Measurements from ENCODE around the gene PLXNA3.

Gene PLXNA3

DNA sequence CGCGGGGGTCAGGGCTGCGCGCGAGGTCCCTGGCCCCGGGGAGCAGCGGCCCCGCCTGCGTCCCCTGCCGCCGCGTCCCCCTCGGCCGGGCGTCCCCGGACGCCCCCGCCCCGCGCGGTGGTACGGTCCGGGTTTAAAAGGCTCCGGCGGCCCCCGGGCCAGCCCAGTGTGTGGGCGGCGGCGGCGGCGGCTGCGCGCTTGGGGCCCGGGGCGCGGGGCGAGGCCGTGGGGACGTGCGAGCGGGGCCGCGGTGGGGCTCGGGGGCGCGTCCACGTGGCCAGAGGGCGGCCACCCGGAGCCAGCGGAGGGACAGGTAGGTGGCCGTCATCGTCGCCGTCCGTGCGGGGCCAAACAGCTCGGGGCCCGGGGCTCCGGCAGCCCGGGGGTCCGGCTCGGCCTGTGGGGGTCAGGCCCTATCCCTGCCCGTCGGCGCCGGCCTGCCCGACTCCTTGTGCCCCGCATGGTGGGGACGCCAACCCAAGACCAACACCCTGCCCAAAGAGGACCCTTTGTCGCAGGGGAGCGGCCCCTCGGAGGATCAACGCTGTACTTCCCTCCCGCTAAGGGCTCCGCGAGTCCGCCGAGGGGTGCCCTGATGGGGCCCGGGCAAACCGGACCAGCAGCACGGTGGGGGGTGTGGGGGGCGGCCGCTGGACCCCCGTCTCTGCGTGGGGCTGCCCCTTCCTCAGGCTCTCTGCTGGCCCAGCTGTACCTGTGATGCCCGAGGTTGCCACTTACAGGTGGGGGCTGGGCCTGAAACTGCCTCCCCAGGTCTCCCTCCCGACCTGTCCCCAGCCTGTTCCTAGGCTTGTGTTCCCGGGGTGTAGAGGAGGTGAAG, at the start of gene PLXNA3:
Gene PLXNA3, plus strand, starts transcription at position 166 of the 838 bp plus-strand sequence. CDS start 1,903 bp downstream, outside the sequence.
- peak in 1 of 2 experiments; percentile 5 for DNase-seq

DNA sequence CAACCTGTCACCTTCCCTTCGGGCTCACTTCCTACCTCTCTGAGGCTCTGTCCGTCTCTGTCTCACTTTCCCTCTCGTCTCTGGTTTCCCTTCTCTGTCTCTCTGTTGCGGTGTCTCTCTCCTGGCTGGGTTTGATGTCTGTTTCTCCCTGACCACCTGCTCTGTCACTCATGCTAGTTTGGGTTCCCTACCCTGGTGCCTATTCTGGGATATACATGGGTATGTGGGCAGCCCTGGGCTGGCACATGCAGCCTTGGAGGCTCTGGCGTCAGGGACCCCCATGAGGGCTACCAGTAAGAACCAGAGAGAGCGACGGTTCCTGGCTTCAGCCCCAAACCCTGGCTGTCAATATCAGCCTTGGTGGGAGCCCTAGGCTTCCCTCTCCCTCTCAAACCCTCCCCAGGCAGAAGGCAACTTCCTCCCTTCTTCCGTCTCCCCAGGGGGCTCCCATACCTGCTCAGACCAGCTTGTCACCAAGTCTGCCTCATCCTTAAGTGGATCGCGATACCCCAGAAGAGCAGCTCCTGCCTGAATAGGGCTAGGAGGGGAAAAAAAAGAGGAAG, 49.3 kb upstream of the PLXNA3 start:
- DNase-seq = no peak

DNA sequence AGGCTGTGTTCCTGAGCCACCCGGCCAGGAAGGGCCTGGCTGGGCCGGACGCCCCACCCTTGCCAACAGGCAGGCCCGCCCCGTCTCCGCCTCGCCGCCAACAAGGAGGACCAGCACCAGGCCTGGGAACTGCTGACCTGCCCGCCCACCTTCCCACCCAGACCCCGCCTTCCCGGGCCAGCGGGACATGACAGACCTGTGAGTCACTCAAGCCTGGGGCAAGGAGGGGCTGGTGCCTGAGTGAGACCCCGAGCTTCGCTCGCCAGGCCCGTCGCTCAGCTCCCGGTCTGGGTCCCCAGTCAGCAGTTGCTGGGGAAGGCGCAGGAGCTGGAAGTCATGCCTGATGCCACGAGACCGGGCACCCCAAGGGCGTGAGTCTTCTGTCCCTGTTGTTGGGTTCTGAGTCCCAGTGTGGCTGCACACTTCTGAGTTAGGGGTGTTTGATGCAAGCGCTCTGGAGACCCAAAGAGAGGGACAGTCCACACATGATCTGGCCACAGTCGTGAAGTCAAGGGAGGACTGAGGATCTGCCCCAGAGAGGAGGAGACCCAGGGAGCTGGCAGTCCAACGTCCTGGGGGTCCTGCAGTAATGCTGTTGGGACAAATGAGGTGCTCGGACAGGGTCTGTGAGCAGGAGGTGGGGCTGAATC, 48.7 kb upstream of the PLXNA3 start, which contains the start of gene DNASE1L1:
Gene DNASE1L1, minus strand, starts transcription at position 33 of the 650 bp plus-strand sequence. CDS start 3,686 bp downstream, outside the sequence.
- no peak for DNase-seq

DNA sequence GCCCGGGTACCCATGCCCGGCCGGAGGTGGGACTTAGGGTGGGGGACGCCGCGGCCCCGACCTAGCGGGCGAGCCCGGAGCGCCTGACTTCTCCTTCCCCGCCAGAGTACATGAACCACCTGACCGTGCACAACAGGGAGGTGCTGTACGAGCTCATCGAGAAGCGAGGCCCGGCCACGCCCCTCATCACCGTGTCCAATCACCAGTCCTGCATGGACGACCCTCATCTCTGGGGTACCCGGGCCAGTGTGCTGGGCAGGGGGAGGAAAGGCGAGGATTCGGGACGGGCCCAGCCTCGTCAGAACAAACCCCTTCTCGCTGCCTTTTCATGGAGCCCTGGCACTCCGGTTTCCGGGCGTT, 46.1 kb upstream of the PLXNA3 start:
- DNase-seq = peak; percentile 26 to 48

DNA sequence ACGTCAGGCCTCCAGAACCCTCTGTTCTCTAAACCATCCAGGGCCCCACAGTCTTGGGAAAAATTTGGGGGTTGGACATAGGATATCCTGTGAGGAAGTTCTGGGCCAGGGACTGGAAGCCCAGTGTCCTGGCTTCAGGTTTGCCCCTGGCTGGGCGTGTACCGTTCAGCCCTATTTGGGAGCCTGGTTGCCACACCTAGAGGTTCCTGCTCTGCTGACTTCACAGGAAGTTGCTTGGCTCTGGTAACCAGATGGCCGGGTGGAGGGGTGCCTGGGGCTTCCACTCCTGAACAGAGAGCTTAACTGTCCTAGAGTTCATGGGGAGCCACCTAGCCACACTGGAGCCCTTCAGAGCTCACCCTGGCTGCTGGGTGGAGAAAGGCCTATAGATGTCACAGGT, 45.6 kb upstream of the PLXNA3 start:
- DNase-seq = no peak

DNA sequence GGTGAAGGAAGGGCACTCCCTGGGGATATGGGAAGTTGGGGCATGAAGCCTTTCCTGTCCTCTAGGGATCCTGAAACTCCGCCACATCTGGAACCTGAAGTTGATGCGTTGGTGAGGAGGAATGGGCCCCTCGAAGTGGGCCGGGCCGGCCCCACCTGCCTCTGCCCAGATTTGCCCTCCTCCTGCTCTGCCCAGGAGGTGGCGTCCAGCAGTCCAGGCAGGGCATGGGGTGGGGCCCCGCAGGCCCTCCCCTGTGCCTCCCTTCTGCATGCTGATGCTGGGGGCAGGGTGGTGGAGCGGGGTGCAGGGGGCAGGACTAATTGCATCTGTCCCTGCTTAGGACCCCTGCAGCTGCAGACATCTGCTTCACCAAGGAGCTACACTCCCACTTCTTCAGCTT, 44.9 kb upstream of the PLXNA3 start:
- no peak for DNase-seq

DNA sequence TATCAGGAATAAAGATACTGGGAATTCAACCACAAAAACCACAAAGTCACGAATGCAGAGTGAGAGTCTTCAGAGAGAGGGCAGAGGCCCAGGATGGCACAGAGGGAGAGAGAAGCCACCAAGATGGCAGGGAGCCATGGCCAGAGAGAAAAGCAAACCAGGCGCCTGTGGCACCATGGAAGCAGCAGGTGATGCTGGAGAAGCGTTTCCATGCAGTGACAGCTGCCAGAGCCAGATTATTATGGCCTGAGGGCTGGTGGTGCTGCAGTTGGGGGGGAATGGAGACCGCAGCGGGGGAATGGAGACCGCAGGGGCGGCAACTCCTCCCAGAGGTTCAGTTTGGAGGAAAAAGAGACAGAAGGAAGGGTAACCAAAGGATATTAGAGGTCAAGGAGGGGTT, 40.9 kb upstream of the PLXNA3 start:
- no peak for DNase-seq

DNA sequence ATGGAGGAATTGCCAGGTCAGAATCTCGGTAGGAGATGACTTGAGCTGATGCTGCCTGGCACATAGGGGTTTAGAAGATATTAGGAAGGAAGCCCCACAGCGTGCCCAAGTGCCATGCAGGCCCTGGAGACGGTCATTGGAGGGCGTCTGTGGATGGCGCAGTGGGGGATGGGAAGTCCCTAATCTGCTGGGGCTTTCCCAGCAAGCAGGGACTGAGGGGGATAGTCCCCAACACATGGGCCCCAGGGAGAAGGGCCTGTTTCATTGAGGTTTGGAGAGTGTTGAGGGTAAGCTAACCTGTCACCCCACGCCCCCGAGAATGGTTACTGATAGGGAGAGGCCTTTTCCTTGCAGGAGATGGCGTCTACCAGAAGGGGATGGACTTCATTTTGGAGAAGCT, 38.9 kb upstream of the PLXNA3 start:
- DNase-seq = no peak

DNA sequence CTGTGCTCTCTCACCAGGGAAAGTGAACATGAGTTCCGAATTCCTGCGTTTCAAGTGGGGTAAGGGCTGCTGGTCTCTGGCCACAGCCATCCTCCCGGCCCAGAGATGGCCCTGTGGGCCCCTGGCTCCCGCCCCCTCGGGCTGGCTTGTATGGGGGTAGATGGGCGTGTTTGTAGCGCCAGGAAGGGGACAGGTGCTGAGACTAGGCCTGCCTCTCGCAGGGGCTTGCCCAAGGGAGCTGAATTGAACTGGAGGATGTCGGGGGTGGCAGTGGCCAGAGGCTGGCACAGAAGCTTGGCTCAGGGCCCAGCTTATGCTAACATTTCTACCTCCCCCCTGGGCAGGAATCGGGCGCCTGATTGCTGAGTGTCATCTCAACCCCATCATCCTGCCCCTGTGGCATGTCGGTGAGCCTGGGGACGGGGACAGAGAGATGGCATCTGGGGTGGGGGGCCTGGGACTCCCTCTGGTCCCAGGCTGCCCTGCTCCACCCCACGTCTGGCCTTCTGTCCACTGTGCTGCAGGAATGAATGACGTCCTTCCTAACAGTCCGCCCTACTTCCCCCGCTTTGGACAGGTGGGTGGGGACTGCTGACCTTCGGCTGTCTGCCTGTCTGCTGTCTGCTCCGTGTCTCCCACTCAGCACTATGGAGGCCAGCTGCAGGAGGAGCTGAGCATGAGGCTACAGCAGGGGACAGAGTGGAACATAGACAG, 38.2 kb upstream of the PLXNA3 start:
- DNase-seq = no peak

DNA sequence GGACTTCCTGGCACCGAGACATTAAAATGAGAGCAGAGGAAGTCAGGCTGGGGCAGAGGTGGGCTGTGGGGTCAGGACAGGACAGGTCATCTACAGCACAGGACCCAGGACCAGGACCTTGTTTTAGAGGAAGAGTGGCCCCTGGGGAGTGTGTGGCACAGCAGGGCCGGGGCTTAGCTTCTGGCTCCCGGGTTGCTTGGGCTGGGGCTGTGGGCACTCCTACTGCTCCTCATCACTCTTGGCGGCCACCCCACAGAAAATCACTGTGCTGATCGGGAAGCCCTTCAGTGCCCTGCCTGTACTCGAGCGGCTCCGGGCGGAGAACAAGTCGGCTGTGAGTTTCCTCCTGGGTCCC, 37.7 kb upstream of the PLXNA3 start:
- DNase-seq = no peak

DNA sequence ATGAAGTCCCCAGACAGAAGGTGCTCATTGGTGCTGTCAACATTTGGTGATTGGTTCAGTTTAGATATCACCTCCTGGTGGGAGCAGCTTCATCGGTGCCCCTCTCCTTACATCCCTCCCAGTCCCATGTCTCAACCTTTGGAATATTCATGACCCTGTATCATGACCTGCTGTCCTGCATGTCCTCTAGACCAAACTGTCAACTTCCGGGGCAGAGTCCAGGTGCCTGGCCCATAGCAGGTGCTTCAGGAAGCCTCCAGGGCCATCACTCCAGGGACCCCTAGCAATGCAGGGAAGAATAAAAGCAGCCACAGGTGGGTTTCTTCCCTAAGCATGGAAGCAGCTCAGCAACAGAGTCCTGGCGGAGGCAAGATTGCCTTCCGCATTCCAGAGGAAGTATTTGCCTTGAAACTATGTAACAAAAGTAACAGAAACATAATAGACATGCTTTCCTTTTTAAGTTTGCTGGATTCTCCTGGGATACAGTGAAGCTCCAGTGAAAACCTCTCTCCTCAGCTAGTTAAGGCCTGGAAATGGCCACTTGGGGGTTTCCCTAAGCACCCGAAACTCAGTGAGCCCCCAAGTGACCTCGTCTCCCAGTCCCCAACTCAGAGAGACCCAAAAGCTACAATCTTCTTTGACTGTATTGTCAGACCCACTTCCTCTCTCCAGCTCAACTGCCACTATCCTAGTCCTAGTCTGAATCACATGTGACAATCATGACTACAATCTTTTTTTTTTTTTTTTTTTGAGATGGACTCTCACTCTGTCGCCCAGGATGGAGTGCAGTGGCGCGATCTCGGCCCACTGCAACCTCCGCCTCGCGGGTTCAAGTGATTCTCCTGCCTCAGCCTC, 30.9 kb upstream of the PLXNA3 start:
- no peak for DNase-seq

DNA sequence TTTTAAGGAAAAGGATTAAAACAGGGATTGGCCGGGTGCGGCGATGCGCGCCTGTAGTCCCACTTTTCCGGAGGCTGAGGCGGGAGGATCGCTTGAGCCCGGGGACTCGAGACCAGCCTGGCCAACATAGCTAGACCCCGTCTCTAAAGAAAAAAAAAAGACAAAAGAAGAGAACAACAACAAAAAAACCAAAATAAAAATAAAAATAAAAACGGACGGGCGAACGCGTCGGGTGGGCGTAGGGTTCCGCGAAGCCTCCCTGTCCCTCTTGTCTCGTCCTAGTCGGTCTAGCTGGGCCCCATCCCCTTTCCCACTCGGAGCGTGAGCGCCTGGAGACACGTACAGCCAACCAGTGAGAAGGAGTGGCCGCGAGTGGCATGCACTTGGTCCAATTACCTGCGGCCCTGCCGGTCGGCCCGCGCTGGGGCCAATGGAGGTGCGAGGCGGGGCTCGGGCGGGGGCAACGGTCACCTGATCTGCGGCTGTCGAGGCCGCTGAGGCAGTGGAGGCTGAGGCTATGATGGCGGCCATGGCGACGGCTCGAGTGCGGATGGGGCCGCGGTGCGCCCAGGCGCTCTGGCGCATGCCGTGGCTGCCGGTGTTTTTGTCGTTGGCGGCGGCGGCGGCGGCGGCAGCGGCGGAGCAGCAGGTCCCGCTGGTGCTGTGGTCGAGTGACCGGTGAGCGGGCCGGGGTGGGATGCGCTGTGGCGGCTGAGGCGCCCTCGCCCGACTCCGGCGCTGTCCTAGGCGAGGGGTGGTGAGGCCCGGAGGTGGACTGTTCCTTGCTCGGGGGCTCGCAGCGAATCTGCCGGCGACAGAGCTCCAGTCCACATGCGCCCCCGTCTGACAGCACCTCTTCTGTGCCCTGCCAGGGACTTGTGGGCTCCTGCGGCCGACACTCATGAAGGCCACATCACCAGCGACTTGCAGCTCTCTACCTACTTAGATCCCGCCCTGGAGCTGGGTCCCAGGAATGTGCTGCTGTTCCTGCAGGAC, 29.6 kb upstream of the PLXNA3 start, which contains the start of gene ATP6AP1:
Gene ATP6AP1, plus strand, starts transcription at position 502 of the 996 bp plus-strand sequence. Its CDS starts 16 bp downstream, at position 518.
- DNase-seq = peak; percentile 93 to 98

DNA sequence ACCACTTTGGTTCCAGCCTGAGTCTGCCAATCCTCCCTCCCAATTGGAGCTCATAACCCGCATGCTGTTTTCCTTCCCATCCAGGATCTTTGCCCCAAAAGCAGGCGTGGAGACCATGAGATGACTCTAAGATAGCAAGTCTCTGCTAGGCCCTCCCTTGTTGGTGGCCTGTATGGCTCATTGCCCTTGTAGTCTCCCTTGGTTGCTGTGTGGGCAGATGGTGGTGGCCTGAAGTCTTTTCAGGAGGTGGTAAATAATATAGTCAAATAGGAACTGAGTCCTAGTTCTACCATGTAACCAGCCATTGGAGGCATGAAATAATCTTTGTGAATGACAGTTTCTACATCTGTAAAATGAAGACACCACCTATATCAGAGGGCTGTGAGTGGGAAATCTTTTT, 28.4 kb upstream of the PLXNA3 start:
- no peak for DNase-seq

DNA sequence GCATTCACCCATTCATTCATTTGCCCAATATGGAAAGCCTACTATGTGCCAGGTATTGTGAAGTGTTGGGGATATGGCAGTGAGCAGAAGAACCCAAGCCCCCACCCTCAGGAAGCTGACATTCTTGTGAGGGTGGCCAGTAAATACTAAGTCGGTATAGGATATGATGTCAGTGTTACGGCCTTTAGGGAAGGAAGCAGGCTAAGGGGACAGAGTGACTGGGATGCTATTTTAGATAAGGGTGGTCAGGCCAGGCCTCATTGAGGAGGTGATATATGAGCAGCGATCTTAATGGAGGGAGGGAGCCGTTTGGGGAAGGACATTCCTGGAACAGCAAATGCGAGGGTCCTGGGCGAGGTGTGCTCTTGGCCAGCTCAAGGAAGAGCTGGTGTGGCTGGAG, 27.6 kb upstream of the PLXNA3 start:
- no peak for DNase-seq

DNA sequence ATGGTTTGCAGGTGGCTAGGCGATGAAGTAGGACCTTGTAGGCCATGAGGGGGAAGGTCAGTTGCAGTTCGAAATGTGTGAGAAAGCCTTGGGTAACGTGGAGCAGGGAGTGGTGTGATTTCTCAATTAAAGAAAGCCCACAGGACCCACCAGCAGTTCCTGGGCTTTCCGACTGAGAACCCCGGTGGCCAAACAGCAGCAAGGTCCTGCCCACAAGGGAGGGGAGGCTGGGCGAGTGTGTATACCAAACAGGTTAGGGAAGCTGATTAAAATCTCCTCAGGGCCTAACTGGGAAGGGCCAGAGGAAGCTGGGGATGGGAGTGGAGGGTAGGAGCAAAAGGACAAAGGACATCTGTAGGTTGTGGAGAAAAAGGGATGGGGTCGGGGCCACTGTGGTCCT, 27.2 kb upstream of the PLXNA3 start:
- DNase-seq = no peak

DNA sequence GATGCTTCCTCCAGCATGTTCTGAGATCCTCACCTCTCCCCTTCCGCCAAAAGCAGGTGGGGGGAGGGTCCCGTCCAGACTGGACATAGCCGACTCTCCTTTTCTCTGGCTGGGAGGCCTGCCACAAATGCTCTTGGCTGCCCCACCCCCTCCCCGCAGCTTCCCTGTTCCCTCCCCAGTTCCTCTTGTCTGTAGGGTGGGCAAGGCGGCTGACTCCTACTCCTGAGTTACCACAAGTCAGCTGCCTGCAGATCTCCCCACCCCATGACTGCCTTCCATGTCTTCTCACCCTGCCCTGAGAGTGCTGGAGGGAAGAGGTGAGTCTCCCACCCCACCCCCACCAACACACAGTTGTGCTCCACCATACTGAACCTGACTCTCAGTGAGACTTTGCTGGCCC, 26.7 kb upstream of the PLXNA3 start:
- no peak for DNase-seq

DNA sequence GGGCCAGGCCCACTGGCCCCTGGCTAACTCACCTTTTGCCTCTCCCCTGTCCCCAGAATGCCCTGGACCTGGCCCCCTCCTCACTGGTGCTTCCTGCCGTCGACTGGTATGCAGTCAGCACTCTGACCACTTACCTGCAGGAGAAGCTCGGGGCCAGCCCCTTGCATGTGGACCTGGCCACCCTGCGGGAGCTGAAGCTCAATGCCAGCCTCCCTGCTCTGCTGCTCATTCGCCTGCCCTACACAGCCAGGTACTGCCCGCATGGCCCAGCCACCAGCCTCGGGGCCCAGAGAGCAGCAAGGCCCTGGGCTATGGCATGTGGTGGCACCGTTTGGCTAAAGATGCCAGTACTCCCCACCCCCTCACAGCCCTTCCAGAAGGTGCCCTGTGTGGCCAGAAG, 25.9 kb upstream of the PLXNA3 start:
- no peak for DNase-seq

DNA sequence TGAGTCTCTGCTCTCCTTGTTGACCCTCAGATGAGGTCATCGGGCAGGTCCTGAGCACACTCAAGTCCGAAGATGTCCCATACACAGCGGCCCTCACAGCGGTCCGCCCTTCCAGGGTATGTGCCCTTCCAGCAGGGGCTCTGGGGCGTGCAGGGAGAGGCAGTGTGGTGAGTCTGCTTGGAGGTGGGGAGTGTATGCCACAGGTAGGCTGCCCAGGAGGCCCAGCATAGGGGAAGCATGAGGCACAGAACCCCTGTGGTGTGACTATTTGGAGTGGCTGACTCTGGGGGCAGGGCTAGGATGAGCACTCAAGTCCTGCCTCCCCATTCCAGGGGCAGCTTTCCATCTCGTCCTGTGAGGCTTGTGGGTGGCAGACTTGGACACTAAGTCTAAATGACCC, 24.5 kb upstream of the PLXNA3 start:
- no peak for DNase-seq

DNA sequence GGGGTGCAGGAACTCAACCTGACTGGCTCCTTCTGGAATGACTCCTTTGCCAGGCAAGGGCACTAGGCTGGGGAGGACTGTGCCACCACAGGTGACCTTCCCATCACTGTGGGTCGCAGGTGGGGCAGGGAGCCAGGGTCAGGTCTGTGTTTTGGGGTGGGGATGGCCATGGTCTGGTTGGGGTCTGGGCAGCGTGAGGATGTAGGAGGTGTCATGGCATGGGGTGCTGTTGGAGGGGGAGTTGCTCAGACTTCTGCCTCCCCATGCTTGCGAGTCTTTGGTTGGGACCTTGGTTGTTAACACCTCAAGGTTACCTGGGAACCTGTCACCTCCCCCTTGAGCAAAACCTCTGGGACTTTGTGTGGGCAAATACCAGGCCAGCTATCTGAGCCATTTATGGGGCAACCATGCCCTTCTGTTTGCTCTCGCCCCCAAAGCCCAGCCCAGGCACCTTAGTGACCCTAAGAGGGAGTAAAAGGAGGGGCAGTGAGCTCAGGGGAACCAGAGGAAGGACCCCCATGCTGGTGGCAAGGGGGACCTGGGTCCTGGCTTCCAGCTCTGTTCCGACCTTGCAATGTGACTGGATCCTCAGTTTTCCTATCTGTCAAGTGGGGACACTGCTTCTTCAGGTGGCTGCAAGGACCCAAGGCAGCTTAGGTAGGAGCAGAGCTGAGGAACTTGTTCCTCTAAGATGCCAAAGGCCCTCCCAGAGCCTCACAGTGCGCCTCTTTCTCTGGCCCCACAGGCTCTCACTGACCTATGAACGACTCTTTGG, 23.5 kb upstream of the PLXNA3 start:
- no peak for DNase-seq

DNA sequence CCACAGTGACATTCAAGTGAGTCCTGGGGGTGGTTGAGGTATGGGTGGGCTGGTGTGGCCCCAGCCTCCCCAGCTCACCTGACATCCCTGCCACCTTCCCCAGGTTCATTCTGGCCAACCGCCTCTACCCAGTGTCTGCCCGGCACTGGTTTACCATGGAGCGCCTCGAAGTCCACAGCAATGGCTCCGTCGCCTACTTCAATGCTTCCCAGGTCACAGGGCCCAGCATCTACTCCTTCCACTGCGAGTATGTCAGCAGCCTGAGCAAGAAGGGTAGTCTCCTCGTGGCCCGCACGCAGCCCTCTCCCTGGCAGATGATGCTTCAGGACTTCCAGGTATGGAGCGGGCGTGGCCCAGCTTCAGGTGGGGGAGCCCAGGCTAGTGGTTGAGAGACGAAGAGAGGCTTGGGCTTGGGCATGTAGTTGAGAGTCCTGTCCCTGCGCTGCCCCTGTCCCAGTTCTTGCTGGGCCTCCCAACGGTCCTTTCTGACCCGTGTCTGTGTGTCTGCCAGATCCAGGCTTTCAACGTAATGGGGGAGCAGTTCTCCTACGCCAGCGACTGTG, 22.8 kb upstream of the PLXNA3 start:
- DNase-seq = no peak

Data from NCI-H187 (cell line).